GM18873 (cell line): ENCODE results near the gene LTB4R.

ENCODE experiments used
- ATAC-seq: cut with Tn5 transposase; IDR thresholded peaks from one replicate; pipeline ENCODE4 v1.9.1; 2021; ENCODE audit warnings: mild to moderate bottlenecking, moderate library complexity, moderate number of reproducible peaks; ENCODE audit not compliant: unreplicated experiment, low FRiP score

LTB4R gene

DNA sequence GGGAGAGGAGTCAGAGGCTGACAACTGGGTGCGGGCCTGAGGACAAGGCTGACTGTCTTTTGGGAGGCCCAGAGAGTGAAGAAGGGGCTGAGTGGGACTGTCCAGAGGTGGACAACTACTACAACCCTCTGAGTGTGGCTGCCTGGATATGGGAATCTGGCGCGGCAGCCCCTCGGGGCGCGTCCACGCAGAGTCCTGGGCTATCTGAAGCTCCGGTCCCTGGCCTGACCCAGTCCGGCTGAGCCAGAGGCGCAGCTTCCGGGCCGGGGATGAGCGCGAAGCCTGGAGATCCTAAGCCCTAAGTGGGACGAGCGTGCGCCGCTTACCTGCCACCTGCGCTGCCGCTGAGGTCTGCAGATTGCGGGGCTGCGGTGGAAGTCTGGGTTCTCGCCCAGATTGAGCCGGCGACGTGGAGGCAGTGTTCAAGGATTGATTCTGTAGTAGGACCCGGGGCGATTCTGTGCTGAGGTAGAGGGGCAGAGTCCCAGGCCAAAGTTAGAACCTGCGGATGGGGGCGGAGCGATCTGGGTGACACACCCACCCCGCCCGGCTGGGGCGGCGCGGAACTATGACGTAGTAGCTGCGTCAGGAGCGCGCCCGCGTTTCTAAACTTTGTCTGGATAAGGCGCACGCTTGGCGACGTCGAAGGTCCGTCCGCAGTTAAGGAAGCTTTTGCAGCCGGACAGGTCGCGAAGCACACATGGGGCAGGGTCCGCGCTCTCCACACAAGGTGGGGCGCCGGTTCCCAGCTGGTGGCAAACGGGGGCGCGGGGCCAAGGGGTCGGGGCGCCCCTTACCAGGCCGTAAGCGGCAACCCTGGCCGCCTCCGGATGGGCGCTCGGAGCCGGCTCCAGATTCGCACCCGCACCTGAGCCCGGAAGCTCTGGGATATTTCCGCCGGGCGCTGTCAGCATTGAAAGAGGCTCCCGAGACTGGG, 11.8 kb upstream of the LTB4R start, which contains the start of the genes DHRS1 and NOP9:
DHRS1 (minus strand) TSS at position 526 of the 937 bp plus-strand sequence. CDS start 674 bp downstream, outside the sequence.
NOP9 (plus strand) TSS at position 596 of the 937 bp plus-strand sequence; CDS start at position 701, 105 bp downstream.
- ATAC-seq: peak; percentile 63

DNA sequence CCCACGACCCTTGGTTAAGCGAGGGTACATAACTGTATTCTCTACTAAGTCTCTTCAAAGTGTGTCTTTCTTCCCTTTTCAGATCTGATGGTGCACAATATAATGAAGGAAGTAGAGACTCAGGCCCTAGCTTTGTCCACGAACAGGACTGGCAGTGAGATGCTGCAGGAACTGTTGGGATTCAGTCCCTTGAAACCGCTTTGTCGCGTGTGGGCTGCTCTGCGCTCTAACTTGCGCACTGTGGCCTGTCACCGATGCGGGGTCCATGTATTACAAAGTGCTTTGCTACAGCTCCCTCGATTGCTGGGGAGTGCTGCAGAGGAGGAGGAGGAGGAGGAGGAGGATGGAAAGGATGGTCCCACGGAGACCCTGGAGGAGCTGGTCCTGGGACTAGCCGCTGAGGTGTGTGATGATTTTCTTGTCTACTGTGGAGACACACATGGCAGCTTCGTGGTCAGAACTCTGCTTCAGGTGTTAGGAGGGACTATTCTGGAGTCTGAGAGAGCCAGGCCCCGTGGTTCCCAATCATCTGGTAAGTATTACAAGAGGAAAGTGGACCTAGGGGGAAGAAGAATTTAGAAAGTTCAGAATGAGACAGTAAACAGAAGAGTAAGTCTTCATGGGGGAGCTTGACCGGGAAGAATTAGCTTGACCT, 10.8 kb upstream of the LTB4R start:
- no peak for ATAC-seq

DNA sequence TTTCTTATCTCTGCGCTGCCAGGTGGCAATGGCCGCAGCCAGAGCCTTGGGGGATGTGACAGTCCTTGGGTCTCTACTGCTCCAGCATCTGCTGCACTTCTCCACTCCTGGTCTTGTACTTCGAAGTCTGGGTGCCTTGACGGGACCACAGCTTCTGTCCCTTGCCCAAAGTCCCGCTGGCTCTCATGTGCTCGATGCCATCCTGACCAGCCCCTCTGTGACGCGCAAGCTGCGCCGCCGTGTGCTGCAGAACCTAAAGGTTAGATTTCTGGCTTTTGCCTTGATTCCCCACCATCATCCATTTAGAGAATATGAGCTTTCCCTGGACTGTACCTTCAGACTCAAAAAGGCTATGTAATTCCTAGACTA, 7.3 kb upstream of the LTB4R start:
- ATAC-seq: no peak

DNA sequence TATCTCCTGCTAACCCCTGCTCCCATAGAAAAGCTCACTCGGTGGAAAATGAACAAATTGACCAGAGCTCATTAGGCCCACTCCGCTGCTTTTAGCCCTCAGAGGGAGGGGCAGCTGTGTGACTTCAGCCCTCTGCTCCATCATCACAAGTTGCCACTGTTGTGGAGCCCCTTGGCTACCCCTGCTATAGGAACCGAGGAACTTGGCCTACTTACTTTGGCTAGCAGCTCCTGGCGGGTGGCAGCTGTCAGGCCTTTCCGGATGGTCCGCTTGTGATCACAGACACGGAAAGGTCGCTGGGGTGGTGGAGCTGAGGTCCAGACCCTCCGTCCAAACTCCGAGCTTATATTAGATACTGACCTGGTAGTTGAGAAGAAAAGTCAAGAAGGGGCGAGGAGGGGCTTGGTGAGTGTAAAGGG, 4.1 kb upstream of the LTB4R start:
- ATAC-seq: no peak

DNA sequence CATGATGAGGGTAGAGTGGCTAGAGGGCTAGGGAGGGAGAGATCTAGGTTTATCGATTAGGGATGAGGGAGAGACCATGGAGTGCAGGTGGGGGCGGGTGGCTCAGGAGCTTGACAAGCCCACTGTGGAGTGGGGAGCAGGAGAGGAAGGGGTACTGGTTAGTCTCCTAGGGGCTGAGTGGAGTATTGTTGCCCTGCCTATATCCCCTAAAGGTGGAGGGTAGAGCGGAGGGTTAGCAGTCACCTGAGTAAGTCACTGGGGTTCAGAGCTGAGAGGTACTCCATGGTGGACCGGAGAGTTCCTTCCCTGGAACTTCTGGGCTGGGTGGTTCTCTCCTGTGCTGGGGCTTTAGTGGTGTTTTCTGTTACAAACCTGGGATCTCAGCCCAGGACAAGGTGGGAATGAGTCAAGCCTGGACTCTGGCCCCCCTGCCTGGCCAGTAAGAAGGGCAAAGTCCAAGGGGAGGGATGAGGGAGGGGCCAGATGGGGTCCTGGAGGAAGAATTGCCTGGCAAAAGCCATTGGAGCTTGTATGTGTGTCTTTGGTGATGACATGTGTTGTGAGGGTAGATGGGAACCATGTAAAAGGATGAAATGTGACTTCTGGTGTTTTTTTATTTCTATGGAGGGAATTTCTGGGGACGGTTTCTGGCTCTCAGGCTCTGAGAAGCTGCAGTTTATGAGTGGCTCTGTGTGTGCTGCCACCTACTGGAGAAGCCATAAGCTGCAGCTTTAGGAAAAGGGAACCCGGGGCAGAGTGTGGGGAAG, 3.5 kb upstream of the LTB4R start, which contains the start of gene CIDEB:
CIDEB (minus strand) TSS at position 403 of the 767 bp plus-strand sequence; CDS start at position 284, 119 bp downstream.
- no peak for ATAC-seq

DNA sequence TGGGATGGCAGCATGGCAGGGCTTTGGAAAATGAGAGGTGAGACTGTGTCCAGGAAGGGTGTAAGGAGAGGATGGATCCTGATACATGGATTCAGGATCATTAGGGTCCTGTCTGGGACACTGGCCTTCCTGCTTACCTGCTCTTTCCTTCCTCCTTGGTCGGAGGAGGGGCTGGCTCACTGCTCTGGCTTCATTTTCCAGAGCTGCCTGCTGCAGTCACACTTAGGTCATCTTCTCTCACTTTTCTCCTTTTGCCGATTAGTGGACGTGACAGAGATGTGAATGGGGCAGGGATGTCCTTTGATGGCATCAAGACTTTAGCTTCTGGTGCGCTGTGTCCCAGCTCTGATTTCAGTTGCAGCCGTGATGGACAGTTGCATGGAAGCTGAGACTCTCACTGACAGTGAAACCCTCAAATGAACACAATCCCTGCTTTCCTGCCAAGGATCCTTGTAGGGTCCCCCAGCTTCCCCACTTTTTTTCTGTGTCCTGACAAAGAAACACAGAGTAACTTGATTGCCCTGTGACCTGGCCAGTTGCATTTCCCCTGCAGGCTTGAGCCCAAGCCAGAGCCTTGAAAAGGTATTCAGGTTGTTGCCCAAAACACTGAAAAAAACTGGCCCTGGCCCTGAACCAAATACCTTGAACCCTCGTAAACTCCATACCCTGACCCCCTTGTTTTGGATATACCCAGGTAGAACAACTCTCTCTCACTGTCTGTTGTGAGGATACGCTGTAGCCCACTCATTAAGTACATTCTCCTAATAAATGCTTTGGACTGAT, 2.8 kb upstream of the LTB4R start:
- ATAC-seq: no peak

DNA sequence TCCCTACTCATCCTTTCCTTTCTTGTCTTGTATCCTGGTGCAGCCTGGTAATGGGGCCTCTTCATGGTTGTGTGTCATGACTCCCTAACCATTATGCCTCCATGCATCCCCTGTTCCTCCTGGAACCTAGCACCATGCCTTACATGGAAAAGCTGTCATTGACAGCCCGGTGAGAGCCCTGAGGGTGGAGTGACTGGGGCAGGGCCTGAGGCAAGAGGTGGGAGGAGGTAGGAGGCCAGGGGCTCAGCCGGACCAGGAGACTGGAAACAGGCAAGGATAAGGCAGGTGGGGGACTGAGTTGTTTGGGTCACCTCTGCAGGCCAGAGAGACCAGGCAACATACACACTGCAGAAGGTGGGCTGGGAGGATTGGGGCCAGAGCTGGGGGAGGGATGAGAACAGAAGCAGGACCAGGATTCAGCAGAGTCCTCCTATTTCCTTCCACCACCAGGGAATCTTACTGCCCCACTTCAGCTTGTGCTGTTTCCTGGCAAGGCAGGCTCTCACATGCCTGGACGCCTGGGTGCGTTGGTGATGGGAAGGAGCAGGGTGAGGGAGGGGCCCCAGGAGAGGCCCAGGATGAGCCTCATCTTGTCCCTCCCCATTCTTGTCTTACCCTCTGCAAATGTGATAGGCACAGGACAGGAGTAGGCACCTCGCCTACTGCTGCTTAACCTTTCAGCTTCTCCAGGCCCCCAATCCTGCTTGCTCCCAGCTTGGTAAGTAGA, 1.6 kb upstream of the LTB4R start, which contains the start of gene LTB4R2:
LTB4R2 (plus strand) TSS at position 603 of the 727 bp plus-strand sequence. CDS start 525 bp downstream, outside the sequence.
- ATAC-seq: no peak

DNA sequence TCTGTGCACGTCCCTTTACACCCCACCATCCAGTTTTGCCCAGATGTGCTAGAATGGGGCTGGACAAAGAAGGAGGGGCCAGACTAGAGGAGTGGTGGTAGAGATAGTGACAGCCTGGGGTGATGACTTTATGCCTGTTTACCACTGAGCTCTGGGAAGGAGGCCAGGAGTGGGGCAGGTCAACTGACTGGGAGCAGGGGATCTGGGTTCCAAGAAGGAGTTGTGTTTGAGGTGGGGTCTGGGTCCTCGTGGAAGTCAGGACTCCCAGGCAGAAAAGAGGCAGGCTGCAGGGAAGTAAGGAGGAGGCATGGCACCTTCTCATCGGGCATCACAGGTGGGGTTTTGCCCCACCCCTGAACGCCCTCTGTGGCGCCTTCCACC, 1.0 kb upstream of the LTB4R start:
- ATAC-seq: no peak

DNA sequence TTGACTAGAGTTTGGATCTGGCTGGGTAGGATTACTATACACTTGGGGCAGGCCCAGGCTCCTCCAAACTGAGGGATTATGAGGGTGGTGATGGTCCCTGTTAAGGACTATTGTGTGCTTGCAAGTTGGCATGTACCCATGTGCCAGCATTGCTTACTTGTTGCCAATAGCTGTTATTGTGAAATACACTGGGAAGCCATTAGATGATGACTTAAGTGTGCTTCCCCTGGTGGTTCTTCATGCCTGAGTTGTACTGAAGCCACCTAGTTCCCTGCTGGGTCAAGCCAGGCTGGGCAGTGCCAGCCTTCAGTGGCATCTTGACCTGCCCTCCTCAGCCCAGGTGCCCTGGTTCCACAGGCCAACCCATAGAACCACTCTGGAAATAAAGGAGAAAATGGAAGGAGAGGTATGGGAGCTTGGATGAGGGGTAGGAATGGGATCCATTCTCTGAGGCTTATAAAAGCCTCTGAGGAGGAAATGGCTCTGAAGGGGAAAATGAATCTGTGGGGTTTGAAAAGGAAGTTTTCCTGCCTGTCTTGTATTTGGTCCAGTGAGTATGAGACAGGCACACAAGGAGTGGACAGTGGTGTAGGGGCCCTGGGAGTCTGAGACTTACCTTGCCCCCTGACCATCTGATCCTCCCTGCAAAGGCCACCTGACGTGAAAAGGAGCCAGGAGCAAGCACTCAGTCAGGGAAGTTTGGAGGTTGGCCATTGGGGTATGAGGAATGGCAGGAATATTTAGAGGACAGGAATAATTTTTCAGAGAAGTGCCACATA, 724 bp downstream of the LTB4R start:
- ATAC-seq: no peak

DNA sequence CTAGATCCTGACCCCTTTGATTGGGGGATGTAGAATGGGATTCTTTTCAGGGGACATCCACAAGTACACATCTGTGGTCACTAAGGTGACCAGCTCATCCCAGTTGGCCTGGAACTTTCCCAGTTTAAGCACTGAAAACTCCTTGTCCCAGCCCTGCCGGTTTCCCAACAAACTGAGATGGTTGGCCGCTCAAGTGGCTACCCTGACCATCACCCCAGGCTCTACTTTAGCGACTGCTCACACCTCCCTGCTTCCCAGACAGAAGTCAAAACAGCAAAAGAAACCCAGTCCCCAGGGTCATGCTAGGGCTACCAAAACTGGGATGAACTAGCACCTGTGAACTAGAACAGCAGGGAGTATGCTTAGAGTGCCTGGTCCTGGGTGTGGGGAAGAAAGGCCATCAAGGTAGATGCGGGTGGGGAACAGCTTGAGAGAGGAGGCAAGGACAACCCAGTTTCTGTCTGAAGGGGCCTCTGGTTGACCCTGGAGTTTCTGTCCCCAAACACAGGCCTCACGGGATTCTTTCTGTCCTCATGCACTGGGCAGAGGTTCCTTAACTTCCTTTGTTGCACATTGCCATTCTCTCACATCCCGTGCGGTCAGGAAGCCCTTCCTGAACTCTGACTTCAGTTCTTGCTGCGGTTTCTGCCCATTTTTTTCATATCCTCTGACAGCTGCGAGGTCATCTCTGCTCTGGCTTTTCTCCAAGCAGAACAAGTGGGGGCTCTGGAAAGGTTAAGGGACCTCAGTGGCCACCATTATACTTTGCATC, 1.6 kb downstream of the LTB4R start:
- no peak for ATAC-seq

DNA sequence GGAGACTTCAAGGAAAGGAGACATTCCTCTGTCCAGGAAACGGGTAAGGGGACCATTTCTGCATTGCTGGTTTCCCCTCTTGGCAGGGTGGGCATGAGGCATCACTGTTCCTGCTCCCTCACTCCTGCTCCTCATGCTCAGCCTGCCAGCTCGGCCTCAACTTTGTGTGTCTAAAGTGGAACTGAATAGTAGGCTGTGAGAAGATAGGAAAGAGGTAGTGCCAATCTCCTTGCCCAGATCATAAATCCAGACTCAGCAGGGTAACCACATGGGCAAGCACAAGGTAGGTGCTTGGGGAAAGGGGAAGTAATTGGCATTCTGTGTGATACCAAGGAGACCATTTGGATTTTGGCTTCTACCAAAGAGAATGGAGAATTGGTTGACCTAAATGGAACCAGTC, 2.6 kb downstream of the LTB4R start:
- ATAC-seq: no peak

DNA sequence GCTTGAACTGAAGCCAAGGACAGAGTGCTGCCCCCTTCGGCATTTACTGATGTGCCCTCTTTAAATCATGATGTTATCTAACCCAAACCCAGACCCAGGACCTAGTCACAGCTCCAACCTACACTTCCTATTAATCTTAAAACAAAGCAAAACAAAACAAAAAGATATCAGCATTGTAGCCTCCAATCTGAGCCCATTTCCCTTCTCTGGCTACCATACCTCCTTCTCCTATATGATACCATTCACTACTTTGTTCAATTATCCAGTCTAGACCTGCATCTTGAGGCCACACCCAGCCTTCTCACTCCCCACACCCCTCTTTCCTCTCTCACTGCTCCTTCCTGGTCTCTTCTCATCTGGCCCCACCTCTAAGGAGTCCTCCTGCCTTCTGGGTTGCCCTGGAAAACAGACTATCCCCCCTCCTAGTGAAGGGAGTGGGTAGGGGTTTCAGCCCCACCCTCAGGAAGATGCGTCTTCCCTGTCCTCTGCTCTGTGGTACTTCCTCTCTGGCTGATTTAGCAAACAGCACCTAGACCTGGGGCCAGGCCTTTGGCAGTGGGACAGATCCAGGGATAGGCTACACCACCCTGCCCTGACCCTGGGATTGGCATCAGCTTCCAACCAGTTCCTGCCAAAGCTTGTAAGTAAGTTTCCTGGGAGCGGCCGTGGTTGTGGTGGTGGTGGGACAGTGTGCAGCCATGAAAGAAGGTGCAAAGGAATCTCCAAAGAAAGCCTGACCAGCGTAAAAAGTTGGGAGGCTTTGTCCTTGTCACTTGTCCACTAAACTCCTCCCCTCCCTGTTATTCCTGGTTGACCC, 3.3 kb downstream of the LTB4R start:
- ATAC-seq: no peak

DNA sequence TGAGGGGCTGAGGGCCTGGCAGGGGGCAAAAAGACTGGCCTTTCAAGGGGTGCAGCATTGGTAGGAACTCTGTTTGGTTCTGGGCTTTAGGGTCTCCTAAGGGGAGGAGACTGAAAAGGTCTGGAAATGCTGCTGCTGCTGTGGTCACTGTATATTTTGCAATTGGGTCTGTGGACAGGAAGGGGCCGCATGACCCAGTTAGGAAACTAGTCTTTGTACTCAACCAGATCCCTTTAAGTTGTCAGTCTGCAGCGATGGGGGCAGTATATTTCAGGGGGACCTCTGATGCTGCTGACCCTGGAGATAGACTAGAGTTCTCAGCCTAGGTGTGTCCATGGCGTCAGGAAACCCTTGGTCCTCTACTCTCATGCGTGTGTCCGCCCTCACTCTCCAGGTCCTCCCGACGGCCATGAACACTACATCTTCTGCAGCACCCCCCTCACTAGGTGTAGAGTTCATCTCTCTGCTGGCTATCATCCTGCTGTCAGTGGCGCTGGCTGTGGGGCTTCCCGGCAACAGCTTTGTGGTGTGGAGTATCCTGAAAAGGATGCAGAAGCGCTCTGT, 4.0 kb downstream of the LTB4R start:
- ATAC-seq: no peak

DNA sequence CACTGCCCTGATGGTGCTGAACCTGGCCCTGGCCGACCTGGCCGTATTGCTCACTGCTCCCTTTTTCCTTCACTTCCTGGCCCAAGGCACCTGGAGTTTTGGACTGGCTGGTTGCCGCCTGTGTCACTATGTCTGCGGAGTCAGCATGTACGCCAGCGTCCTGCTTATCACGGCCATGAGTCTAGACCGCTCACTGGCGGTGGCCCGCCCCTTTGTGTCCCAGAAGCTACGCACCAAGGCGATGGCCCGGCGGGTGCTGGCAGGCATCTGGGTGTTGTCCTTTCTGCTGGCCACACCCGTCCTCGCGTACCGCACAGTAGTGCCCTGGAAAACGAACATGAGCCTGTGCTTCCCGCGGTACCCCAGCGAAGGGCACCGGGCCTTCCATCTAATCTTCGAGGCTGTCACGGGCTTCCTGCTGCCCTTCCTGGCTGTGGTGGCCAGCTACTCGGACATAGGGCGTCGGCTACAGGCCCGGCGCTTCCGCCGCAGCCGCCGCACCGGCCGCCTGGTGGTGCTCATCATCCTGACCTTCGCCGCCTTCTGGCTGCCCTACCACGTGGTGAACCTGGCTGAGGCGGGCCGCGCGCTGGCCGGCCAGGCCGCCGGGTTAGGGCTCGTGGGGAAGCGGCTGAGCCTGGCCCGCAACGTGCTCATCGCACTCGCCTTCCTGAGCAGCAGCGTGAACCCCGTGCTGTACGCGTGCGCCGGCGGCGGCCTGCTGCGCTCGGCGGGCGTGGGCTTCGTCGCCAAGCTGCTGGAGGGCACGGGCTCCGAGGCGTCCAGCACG, 4.7 kb downstream of the LTB4R start:
- ATAC-seq: no peak

DNA sequence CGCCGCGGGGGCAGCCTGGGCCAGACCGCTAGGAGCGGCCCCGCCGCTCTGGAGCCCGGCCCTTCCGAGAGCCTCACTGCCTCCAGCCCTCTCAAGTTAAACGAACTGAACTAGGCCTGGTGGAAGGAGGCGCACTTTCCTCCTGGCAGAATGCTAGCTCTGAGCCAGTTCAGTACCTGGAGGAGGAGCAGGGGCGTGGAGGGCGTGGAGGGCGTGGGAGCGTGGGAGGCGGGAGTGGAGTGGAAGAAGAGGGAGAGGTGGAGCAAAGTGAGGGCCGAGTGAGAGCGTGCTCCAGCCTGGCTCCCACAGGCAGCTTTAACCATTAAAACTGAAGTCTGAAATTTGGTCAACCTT, 5.3 kb downstream of the LTB4R start:
- no peak for ATAC-seq
